Panc1 (cell line): ENCODE data around the gene ARFGEF2. TPM values are rescaled to one million over a fixed set of nuclear protein-coding genes. Genes with fewer than 3 reads are reported as not detected.

Experiments used
- ATAC-seq: fragments of 200-7000 bp; cut with Tn5 transposase; 2 replicates; pipeline ENCODE4 v1.9.1; 2020; ENCODE audit warnings: mild to moderate bottlenecking, moderate library complexity
- BruUV-seq: library from RNA; stranded (reverse); fragments of 400-500 nt; replicated peaks from 2 replicates; lab custom pipeline; 2021; lab: Mats Ljungman, UMichigan
- CTCF ChIA-PET: fragments of 300-600 bp; sonication (Branson Sonifier 250); formaldehyde crosslinking; loops from one replicate; lab custom pipeline; 2022; ENCODE audit warnings: antibody characterized with exemption; lab: Charles Lee
- POLR2A ChIA-PET: fragments of 300-600 bp; sonication (Branson Sonifier 250); formaldehyde crosslinking; loops from one replicate; lab custom pipeline; 2022; ENCODE audit warnings: antibody characterized with exemption; lab: Charles Lee
- DNase-seq: peaks from one replicate; pipeline ENCODE4 v3.0.0-alpha.2; 2010; ENCODE audit warnings: low read depth, low spot score
- H3K27ac ChIP-seq: 2 replicates; pipeline ENCODE4 v1.5.1; 2011; ENCODE audit warnings: mild to moderate bottlenecking, low read length, inconsistent platforms
- H3K27me3 ChIP-seq: fragments of 200-500 bp; sonication (Bioruptor generic); 2 replicates; pipeline ENCODE4 v1.6.0; 2014; ENCODE audit warnings: low read length, inconsistent platforms; ENCODE audit not compliant: control insufficient read depth, insufficient read depth
- H3K36me3 ChIP-seq: fragments of 200-500 bp; sonication (Bioruptor generic); 2 replicates; pipeline ENCODE4 v1.5.1; 2014; ENCODE audit warnings: inconsistent platforms, mild to moderate bottlenecking, low read length, moderate library complexity; ENCODE audit not compliant: control insufficient read depth, insufficient read depth
- H3K4me1 ChIP-seq: 2 replicates; pipeline ENCODE4 v1.5.1; 2011; ENCODE audit warnings: inconsistent platforms, mild to moderate bottlenecking, low read length, moderate library complexity; ENCODE audit not compliant: control insufficient read depth, insufficient read depth
- H3K4me3 ChIP-seq, 2 experiments: 2 replicates each; pipeline ENCODE4 v1.5.1; 2011 to 2012; ENCODE audit warnings: low read depth in 2 of 2, low read length in 2 of 2, mild to moderate bottlenecking in 2 of 2, inconsistent platforms in 1 of 2, moderate library complexity in 1 of 2
- H3K9me3 ChIP-seq: fragments of 200-500 bp; sonication (Bioruptor generic); 2 replicates; pipeline ENCODE4 v1.5.1; 2014; ENCODE audit warnings: low read depth, mild to moderate bottlenecking, inconsistent platforms, low read length, moderate library complexity; ENCODE audit not compliant: control insufficient read depth, insufficient read depth
- POLR2AphosphoS5 ChIP-seq: IDR thresholded peaks from 2 replicates; pipeline ENCODE4 v1.6.1; 2012; ENCODE audit warnings: mild to moderate bottlenecking, low read depth, low read length, moderate library complexity
- SIN3A ChIP-seq: IDR thresholded peaks from 2 replicates; pipeline ENCODE4 v1.6.1; 2012; ENCODE audit warnings: low read depth, mild to moderate bottlenecking, low read length, moderate library complexity, borderline replicate concordance; ENCODE audit not compliant: insufficient read depth
- TCF7L2 ChIP-seq: IDR thresholded peaks from 2 replicates; pipeline ENCODE4 v1.6.1; 2011; ENCODE audit warnings: mild to moderate bottlenecking, low read depth, low read length, inconsistent platforms
- in situ Hi-C: cut with HindIII; loops from 2 replicates; pipeline ENCODE4 v1.10.0; 2016; ENCODE audit warnings: low sequenced_read_pairs, low pct_unique_long_range_greater_than_20kb
- intact Hi-C: fragments of 100-400 bp; cut with micrococcal nuclease; formaldehyde crosslinking; loops from one replicate; pipeline ENCODE4 v1.10.0; 2022; ENCODE audit not compliant: unreplicated experiment
- total RNA-seq: library from RNA; stranded (reverse); gene quantifications from one replicate; pipeline ENCODE4 v1.2.1, GENCODE V29; 2021; ENCODE audit not compliant: unreplicated experiment
- TF ChIP-seq, protein P1 (sequence below), 2 experiments: IDR thresholded peaks; 2 replicates each; pipeline ENCODE4 v1.6.1; 2011 to 2012; ENCODE audit warnings: low read depth in 2 of 2, control low read depth in 1 of 2, low read length in 1 of 2, mild to moderate bottlenecking in 1 of 2, moderate library complexity in 1 of 2; ENCODE audit not compliant: insufficient read depth in 1 of 2
- TF ChIP-seq, protein P2 (sequence below): fragments of 450-650 bp; IDR thresholded peaks from 2 replicates; pipeline ENCODE4 v1.5.1; 2017; ENCODE audit warnings: mild to moderate bottlenecking

ARFGEF2 gene
- total RNA-seq, 1 experiment from 2014 or later = 36.6 TPM

DNA sequence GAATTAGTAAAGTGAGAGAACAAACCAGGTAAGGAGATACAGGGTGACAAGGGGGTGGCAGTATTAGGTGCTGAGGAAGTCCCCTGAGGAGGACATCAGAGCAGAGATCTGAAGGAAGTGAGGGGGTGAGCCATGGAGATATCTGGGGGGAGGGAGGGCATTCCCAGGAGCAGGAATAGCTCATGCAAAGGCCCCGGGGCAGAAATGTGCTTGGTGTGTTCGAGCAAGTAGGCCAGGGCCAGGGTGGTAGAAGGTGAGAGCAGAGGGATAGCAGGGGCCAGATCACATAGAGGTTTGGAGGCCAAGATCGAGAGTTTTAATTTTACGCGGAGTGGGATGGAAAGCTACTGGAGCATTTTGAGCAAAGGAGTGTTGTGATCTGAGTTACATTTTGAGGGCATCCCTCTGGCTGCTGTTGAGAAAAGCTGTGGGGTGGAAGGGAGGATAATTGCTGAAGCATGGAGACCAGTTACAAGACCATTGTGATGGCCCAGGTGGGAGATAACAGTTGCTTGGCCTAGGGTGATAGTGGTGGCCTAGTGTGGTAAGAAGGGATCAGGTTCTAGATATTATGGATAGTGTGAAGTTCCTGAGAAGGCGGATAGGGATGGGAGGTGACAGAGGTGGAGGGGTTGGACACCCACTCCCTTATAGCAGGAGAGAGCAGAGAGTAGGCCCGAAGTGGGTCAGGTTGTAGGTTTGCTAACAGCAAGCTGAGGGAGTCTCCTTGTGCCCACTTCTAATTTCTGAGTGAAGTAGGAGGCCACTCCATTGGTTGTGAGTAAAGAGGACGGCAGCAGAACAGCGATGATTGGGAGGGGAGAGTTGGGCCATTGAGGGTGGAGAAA lies 10.2 kb downstream of the ARFGEF2 start:
- Histone ChIP-seq H3K27ac (no peak overlapping the region), H3K4me1 (no peaks in the 10 kb centered on the region), H3K36me3 (no peaks in the 10 kb centered on the region), H3K9me3 (no peaks in the 10 kb centered on the region), H3K4me3 (no peak overlapping the region), H3K27me3 (no peaks in the 10 kb centered on the region)
- ATAC-seq = peak; percentile 37; the same call in 1 of the 2 replicates
- in situ Hi-C loops (no loop called here), intact Hi-C loops (no loop called here)
- BruUV-seq = no TSS peak
- ChIA-PET CTCF (no interaction called here), POLR2A (no interaction called here)
- DNase-seq = no peak
- TF ChIP-seq SIN3A = no peak
- TF ChIP-seq, protein P1, sequence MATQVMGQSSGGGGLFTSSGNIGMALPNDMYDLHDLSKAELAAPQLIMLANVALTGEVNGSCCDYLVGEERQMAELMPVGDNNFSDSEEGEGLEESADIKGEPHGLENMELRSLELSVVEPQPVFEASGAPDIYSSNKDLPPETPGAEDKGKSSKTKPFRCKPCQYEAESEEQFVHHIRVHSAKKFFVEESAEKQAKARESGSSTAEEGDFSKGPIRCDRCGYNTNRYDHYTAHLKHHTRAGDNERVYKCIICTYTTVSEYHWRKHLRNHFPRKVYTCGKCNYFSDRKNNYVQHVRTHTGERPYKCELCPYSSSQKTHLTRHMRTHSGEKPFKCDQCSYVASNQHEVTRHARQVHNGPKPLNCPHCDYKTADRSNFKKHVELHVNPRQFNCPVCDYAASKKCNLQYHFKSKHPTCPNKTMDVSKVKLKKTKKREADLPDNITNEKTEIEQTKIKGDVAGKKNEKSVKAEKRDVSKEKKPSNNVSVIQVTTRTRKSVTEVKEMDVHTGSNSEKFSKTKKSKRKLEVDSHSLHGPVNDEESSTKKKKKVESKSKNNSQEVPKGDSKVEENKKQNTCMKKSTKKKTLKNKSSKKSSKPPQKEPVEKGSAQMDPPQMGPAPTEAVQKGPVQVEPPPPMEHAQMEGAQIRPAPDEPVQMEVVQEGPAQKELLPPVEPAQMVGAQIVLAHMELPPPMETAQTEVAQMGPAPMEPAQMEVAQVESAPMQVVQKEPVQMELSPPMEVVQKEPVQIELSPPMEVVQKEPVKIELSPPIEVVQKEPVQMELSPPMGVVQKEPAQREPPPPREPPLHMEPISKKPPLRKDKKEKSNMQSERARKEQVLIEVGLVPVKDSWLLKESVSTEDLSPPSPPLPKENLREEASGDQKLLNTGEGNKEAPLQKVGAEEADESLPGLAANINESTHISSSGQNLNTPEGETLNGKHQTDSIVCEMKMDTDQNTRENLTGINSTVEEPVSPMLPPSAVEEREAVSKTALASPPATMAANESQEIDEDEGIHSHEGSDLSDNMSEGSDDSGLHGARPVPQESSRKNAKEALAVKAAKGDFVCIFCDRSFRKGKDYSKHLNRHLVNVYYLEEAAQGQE (IDR thresholded peaks at IDR 0.05; ENCODE audit: insufficient read depth in 1 of 2, low read depth in 2 of 2, low read length in 1 of 2) = no peak
- TF ChIP-seq POLR2AphosphoS5 = no peak
- TF ChIP-seq, protein P2, sequence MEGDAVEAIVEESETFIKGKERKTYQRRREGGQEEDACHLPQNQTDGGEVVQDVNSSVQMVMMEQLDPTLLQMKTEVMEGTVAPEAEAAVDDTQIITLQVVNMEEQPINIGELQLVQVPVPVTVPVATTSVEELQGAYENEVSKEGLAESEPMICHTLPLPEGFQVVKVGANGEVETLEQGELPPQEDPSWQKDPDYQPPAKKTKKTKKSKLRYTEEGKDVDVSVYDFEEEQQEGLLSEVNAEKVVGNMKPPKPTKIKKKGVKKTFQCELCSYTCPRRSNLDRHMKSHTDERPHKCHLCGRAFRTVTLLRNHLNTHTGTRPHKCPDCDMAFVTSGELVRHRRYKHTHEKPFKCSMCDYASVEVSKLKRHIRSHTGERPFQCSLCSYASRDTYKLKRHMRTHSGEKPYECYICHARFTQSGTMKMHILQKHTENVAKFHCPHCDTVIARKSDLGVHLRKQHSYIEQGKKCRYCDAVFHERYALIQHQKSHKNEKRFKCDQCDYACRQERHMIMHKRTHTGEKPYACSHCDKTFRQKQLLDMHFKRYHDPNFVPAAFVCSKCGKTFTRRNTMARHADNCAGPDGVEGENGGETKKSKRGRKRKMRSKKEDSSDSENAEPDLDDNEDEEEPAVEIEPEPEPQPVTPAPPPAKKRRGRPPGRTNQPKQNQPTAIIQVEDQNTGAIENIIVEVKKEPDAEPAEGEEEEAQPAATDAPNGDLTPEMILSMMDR = no peak
- no peak for TF ChIP-seq TCF7L2

DNA sequence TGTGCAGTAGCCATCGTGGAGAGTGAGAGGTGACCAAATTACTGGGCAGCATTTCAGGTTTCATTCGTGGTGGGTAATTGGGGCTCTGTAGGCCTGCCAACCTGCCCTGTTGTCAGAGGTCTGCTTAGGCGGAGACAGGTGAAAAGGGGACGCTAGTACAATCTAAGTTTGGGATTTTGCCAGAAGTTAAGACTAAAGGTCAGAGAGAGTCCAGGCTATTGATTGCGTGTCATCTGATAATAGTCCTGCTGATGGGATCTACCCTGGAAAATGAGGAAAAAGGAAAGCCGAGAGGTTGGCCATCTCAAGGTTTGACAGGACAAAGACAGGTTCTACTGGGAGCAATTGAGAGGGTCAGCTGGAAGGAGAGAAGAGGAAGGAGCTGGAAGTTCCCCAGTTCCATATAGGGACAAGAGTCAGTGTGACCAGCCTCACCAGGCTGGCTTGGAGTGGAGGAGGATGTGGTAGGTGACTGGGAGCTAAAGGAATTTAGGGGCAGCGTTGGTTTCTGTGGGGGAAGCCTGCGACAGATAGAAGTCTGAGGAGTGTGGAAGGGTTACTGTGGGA lies 10.9 kb downstream of the ARFGEF2 start:
- TF ChIP-seq, protein P1 (IDR thresholded peaks at IDR 0.05; ENCODE audit: insufficient read depth in 1 of 2, low read depth in 2 of 2, low read length in 1 of 2) = no peak
- TF ChIP-seq, protein P2 = no peak
- no peak for TF ChIP-seq POLR2AphosphoS5
- no peak for TF ChIP-seq TCF7L2
- TF ChIP-seq SIN3A = no peak
- H3K9me3 ChIP-seq = no peaks in the 10 kb centered on the region
- in situ Hi-C loops = no loop called here

More for the DNA sequence above, 10.9 kb downstream of the ARFGEF2 start:
- ChIA-PET POLR2A (no interaction called here), CTCF (no interaction called here)
- no peaks in the 10 kb centered on the region for H3K4me1 ChIP-seq
- H3K27me3 ChIP-seq = no peaks in the 10 kb centered on the region
- H3K4me3 ChIP-seq = no peak overlapping the region
- ATAC-seq (peak; percentile 52; the same call in 1 of the 2 replicates), DNase-seq (no peak)
- no peak overlapping the region for H3K27ac ChIP-seq
- intact Hi-C loops = no loop called here
- no peaks in the 10 kb centered on the region for H3K36me3 ChIP-seq
- TSS peak; percentile 14 for BruUV-seq
